ENCODE results near the gene ARMC3.
"Not testable (repeated sequence)": the region's sequence is repeated elsewhere in the genome, so short reads cannot be mapped to it uniquely, and the experiment has no call there.

The ARMC3 gene

GRCh38 chr10:22927661-22928403 is at the start of gene ARMC3:
TSS of gene ARMC3 (plus strand) at chr10:22928053. CDS start at chr10:22931997, 3,944 bp downstream.
- in situ Hi-C loops (cut with MboI; ENCODE audit: low sequenced_read_pairs) = no loop called here

GRCh38 chr10:22891797-22892196 is 36.1 kb upstream of the ARMC3 start:
- in situ Hi-C loops (cut with MboI; ENCODE audit: low sequenced_read_pairs) = no loop called here

- in situ Hi-C loops (cut with MboI; ENCODE audit: low sequenced_read_pairs) = no loop called here
Measured at GRCh38 chr10:22893781-22894180, 34.1 kb upstream of the ARMC3 start.

- in situ Hi-C loops (cut with MboI; ENCODE audit: low sequenced_read_pairs) = no loop called here
Measured at GRCh38 chr10:22894714-22895113, 33.1 kb upstream of the ARMC3 start.

- in situ Hi-C loops (cut with MboI; ENCODE audit: low sequenced_read_pairs) = no loop called here
Measured at GRCh38 chr10:22895252-22895651, 32.6 kb upstream of the ARMC3 start.

- in situ Hi-C loops (cut with MboI; ENCODE audit: low sequenced_read_pairs) = no loop called here
Measured at GRCh38 chr10:22897371-22897770, 30.5 kb upstream of the ARMC3 start.

- in situ Hi-C loops (cut with MboI; ENCODE audit: low sequenced_read_pairs) = no loop called here
Measured at GRCh38 chr10:22899307-22899706, 28.5 kb upstream of the ARMC3 start.

- in situ Hi-C loops (cut with MboI; ENCODE audit: low sequenced_read_pairs) = no loop called here
Measured at GRCh38 chr10:22899775-22900174, 28.1 kb upstream of the ARMC3 start.

- in situ Hi-C loops (cut with MboI; ENCODE audit: low sequenced_read_pairs) = no loop called here
Measured at GRCh38 chr10:22900841-22901601, 26.8 kb upstream of the ARMC3 start.

GRCh38 chr10:22902147-22902546 is 25.7 kb upstream of the ARMC3 start:
- in situ Hi-C loops (cut with MboI; ENCODE audit: low sequenced_read_pairs) = not testable (repeated sequence)

- in situ Hi-C loops (cut with MboI; ENCODE audit: low sequenced_read_pairs) = no loop called here
Measured at GRCh38 chr10:22903694-22904093, 24.2 kb upstream of the ARMC3 start.

GRCh38 chr10:22906767-22907166 is 21.1 kb upstream of the ARMC3 start:
- in situ Hi-C loops (cut with MboI; ENCODE audit: low sequenced_read_pairs) = no loop called here

GRCh38 chr10:22908837-22909236 is 19.0 kb upstream of the ARMC3 start:
- in situ Hi-C loops (cut with MboI; ENCODE audit: low sequenced_read_pairs) = no loop called here

- in situ Hi-C loops (cut with MboI; ENCODE audit: low sequenced_read_pairs) = not testable (repeated sequence)
Measured at GRCh38 chr10:22909673-22910072, 18.2 kb upstream of the ARMC3 start.

GRCh38 chr10:22911067-22911466 is 16.8 kb upstream of the ARMC3 start:
- in situ Hi-C loops (cut with MboI; ENCODE audit: low sequenced_read_pairs) = no loop called here

GRCh38 chr10:22911889-22912762 is 15.7 kb upstream of the ARMC3 start:
- in situ Hi-C loops (cut with MboI; ENCODE audit: low sequenced_read_pairs) = no loop called here

- in situ Hi-C loops (cut with MboI; ENCODE audit: low sequenced_read_pairs) = no loop called here
Measured at GRCh38 chr10:22912763-22913384, 15.0 kb upstream of the ARMC3 start.

- in situ Hi-C loops (cut with MboI; ENCODE audit: low sequenced_read_pairs) = no loop called here
Measured at GRCh38 chr10:22913474-22914092, 14.3 kb upstream of the ARMC3 start.

- in situ Hi-C loops (cut with MboI; ENCODE audit: low sequenced_read_pairs) = no loop called here
Measured at GRCh38 chr10:22915314-22915713, 12.5 kb upstream of the ARMC3 start.

GRCh38 chr10:22925088-22925487 is 2.8 kb upstream of the ARMC3 start:
- in situ Hi-C loops (cut with MboI; ENCODE audit: low sequenced_read_pairs) = no loop called here
